HUES48 (cell line): Measurements from ENCODE around the gene NFIC.
"Not testable (repeated sequence)": the region's sequence is repeated elsewhere in the genome, so short reads cannot be mapped to it uniquely, and the experiment has no call there.

ENCODE experiments used
- H3K27ac ChIP-seq: one replicate; pipeline ENCODE4 v1.7.0; 2013; ENCODE audit warnings: low read depth, low read length, inconsistent platforms
- H3K27me3 ChIP-seq: 2 replicates; pipeline ENCODE4 v1.6.1; 2013; ENCODE audit warnings: mild to moderate bottlenecking, low read length; ENCODE audit not compliant: control insufficient read depth, insufficient read depth
- H3K36me3 ChIP-seq: 2 replicates; pipeline ENCODE4 v1.6.1; 2013; ENCODE audit warnings: low read length; ENCODE audit not compliant: control insufficient read depth, insufficient read depth
- H3K4me1 ChIP-seq: 2 replicates; pipeline ENCODE4 v1.6.1; 2013; ENCODE audit warnings: mild to moderate bottlenecking, low read length; ENCODE audit not compliant: control insufficient read depth, insufficient read depth
- H3K4me3 ChIP-seq: 2 replicates; pipeline ENCODE4 v1.5.1; 2013; ENCODE audit warnings: mild to moderate bottlenecking, low read depth, low read length
- H3K9ac ChIP-seq: 2 replicates; pipeline ENCODE4 v1.6.1; 2013; ENCODE audit warnings: mild to moderate bottlenecking, low read depth, low read length, moderate library complexity
- H3K9me3 ChIP-seq: 2 replicates; pipeline ENCODE4 v1.6.1; 2013; ENCODE audit warnings: low read length; ENCODE audit not compliant: control insufficient read depth, insufficient read depth

The NFIC gene

GRCh38 chr19:3420244-3420755 is 53.9 kb downstream of the NFIC start:
- Histone ChIP-seq H3K36me3 (no peaks in the 10 kb centered on the region), H3K9me3 (no peaks in the 10 kb centered on the region), H3K27ac (no peak overlapping the region), H3K4me3 (no peak overlapping the region), H3K9ac (no peak overlapping the region), H3K27me3 (no peaks in the 10 kb centered on the region), H3K4me1 (no peaks in the 10 kb centered on the region)

GRCh38 chr19:3420909-3421619 is 54.7 kb downstream of the NFIC start:
- no peaks in the 10 kb centered on the region for H3K9me3 ChIP-seq

GRCh38 chr19:3421656-3422055 is 55.3 kb downstream of the NFIC start:
- not testable (repeated sequence) for H3K36me3 ChIP-seq, H3K4me3 ChIP-seq, H3K27me3 ChIP-seq, H3K9ac ChIP-seq, H3K4me1 ChIP-seq, H3K9me3 ChIP-seq, H3K27ac ChIP-seq

More at GRCh38 chr19:3420909-3421619, 54.7 kb downstream of the NFIC start:
- Histone ChIP-seq H3K27ac (no peak overlapping the region), H3K4me1 (no peaks in the 10 kb centered on the region), H3K4me3 (no peak overlapping the region), H3K9ac (no peak overlapping the region), H3K27me3 (no peaks in the 10 kb centered on the region), H3K36me3 (no peaks in the 10 kb centered on the region)

GRCh38 chr19:3423183-3423829 is 56.9 kb downstream of the NFIC start:
- Histone ChIP-seq H3K36me3 (no peaks in the 10 kb centered on the region), H3K27me3 (no peaks in the 10 kb centered on the region), H3K4me1 (no peaks in the 10 kb centered on the region)

GRCh38 chr19:3426433-3426832 is 60.0 kb downstream of the NFIC start:
- H3K36me3 ChIP-seq, result no peaks in the 10 kb centered on the region
- H3K27ac ChIP-seq, result no peak overlapping the region
- H3K4me1 ChIP-seq, result no peaks in the 10 kb centered on the region
- H3K4me3 ChIP-seq, result no peak overlapping the region
- H3K9ac ChIP-seq, result no peak overlapping the region
- H3K27me3 ChIP-seq, result no peaks in the 10 kb centered on the region
- H3K9me3 ChIP-seq, result no peaks in the 10 kb centered on the region

More at GRCh38 chr19:3423183-3423829, 56.9 kb downstream of the NFIC start:
- Histone ChIP-seq H3K27ac (no peak overlapping the region), H3K9me3 (no peaks in the 10 kb centered on the region), H3K4me3 (no peak overlapping the region), H3K9ac (no peak overlapping the region)

GRCh38 chr19:3430366-3430680 is 63.9 kb downstream of the NFIC start:
- H3K9ac ChIP-seq, H3K27ac ChIP-seq: not testable (repeated sequence)

GRCh38 chr19:3431760-3432397 is 65.5 kb downstream of the NFIC start:
- Histone ChIP-seq H3K9ac (no peak overlapping the region), H3K27me3 (no peaks in the 10 kb centered on the region), H3K4me3 (no peak overlapping the region), H3K27ac (no peak overlapping the region), H3K36me3 (no peaks in the 10 kb centered on the region), H3K4me1 (no peaks in the 10 kb centered on the region), H3K9me3 (no peaks in the 10 kb centered on the region)

More at GRCh38 chr19:3430366-3430680, 63.9 kb downstream of the NFIC start:
- not testable (repeated sequence) for H3K9me3 ChIP-seq, H3K36me3 ChIP-seq, H3K4me1 ChIP-seq, H3K27me3 ChIP-seq, H3K4me3 ChIP-seq

- Histone ChIP-seq H3K4me1 (no peaks in the 10 kb centered on the region), H3K9me3 (no peaks in the 10 kb centered on the region), H3K4me3 (no peak overlapping the region), H3K27ac (no peak overlapping the region), H3K27me3 (no peaks in the 10 kb centered on the region), H3K36me3 (no peaks in the 10 kb centered on the region), H3K9ac (no peak overlapping the region)
Observed at GRCh38 chr19:3433313-3433712, 66.9 kb downstream of the NFIC start.

GRCh38 chr19:3433805-3434540 is 67.6 kb downstream of the NFIC start:
- H3K4me3 ChIP-seq, result peak overlapping the region; percentile 86
- no peaks in the 10 kb centered on the region for H3K4me1 ChIP-seq
- no peak overlapping the region for H3K9ac ChIP-seq
- H3K9me3 ChIP-seq, result no peaks in the 10 kb centered on the region
- H3K27ac ChIP-seq, result no peak overlapping the region
- H3K36me3 ChIP-seq, result no peaks in the 10 kb centered on the region
- H3K27me3 ChIP-seq, result no peaks in the 10 kb centered on the region

- Histone ChIP-seq H3K9ac (peak overlapping the region; percentile 89), H3K9me3 (no peaks in the 10 kb centered on the region), H3K27ac (peak overlapping the region; percentile 96), H3K4me1 (no peaks in the 10 kb centered on the region), H3K27me3 (no peaks in the 10 kb centered on the region), H3K4me3 (peak overlapping the region; percentile 86), H3K36me3 (no peaks in the 10 kb centered on the region)
Observed at GRCh38 chr19:3434630-3435553, 68.5 kb downstream of the NFIC start.
